NCI-H446 treated with DMSO at 0.1 percent for 48 hours (cell line): ENCODE results near the gene MGAM2.
"Not testable (repeated sequence)": the region's sequence is repeated elsewhere in the genome, so short reads cannot be mapped to it uniquely, and the experiment has no call there.

Experiments
- DNase-seq: peaks from one replicate; lab custom pipeline; 2025; lab: John Stamatoyannopoulos, UW

Gene MGAM2

GRCh38 chr7:142111499-142111898 lies at the start of gene MGAM2:
TSS of gene MGAM2 (plus strand) at chr7:142111718. CDS start at chr7:142116874, 5,156 bp downstream.
- no peak for DNase-seq

- DNase-seq: no peak
These were observed 47.7 kb upstream of the MGAM2 start for GRCh38 chr7:142063551-142064442.

GRCh38 chr7:142066536-142066935 lies 45.0 kb upstream of the MGAM2 start:
- no peak for DNase-seq

GRCh38 chr7:142077762-142078161 lies 33.8 kb upstream of the MGAM2 start:
- no peak for DNase-seq

GRCh38 chr7:142083605-142084004 lies 27.9 kb upstream of the MGAM2 start:
- DNase-seq: no peak

- no peak for DNase-seq
These were observed 26.1 kb upstream of the MGAM2 start for GRCh38 chr7:142085428-142085827.

- DNase-seq: peak; percentile 93
These were observed 23.4 kb upstream of the MGAM2 start for GRCh38 chr7:142088022-142088714.

GRCh38 chr7:142089035-142089434 lies 22.5 kb upstream of the MGAM2 start:
- DNase-seq: no peak

GRCh38 chr7:142091961-142092360 lies 19.6 kb upstream of the MGAM2 start:
- DNase-seq: no peak

GRCh38 chr7:142094861-142095260 lies 16.7 kb upstream of the MGAM2 start:
- DNase-seq: no peak

GRCh38 chr7:142097571-142097970 lies 13.9 kb upstream of the MGAM2 start:
- DNase-seq: no peak

GRCh38 chr7:142098004-142098403 lies 13.5 kb upstream of the MGAM2 start:
- DNase-seq: no peak

GRCh38 chr7:142099347-142099746 lies 12.2 kb upstream of the MGAM2 start:
- not testable (repeated sequence) for DNase-seq

- DNase-seq: no peak
These were observed 10.9 kb upstream of the MGAM2 start for GRCh38 chr7:142100634-142101033.

- DNase-seq: not testable (repeated sequence)
These were observed 9.7 kb upstream of the MGAM2 start for GRCh38 chr7:142101794-142102193.

GRCh38 chr7:142104550-142105527 lies 6.7 kb upstream of the MGAM2 start:
- no peak for DNase-seq

- DNase-seq: no peak
These were observed 2.6 kb upstream of the MGAM2 start for GRCh38 chr7:142108728-142109505.

GRCh38 chr7:142110098-142110497 lies 1.4 kb upstream of the MGAM2 start:
- DNase-seq: no peak

GRCh38 chr7:142110638-142111037 lies 880 bp upstream of the MGAM2 start:
- DNase-seq: no peak

GRCh38 chr7:142112086-142112485 lies 568 bp downstream of the MGAM2 start:
- DNase-seq: no peak

GRCh38 chr7:142114207-142114606 lies 2.7 kb downstream of the MGAM2 start:
- no peak for DNase-seq
